ENCODE measurements around the gene KCTD2.

Gene KCTD2

GRCh38 chr17:75110234-75110937 is 63.4 kb downstream of the KCTD2 start:
- CTCF ChIA-PET, result interaction anchor here (0.5 to 2.0 kb wide), 5 partner anchors 21 to 91 kb away, joined by 3 to 6 read pairs (median 4); partner anchors contain the start of gene NT5C
- peak overlapping the region; percentile 81 for H3K27ac ChIP-seq
- no peak for DNase-seq (ENCODE audit: low spot score)
- POLR2A ChIA-PET (ENCODE audit: low non-redundant PET), result interaction anchor here (1.1 kb wide), 1 partner anchor 50 kb away, joined by 4 read pairs; no protein-coding TSS in a partner anchor
- TF ChIP-seq CTCF (conservative IDR thresholded peaks at IDR 0.05; ENCODE audit: low read depth), result no peak

- no peak for TF ChIP-seq CTCF (conservative IDR thresholded peaks at IDR 0.05; ENCODE audit: low read depth)
- ChIA-PET POLR2A (ENCODE audit: low non-redundant PET) (interaction anchor here (0.6 to 0.7 kb wide), 2 partner anchors 84 to 105 kb away, joined by 3 to 4 read pairs; no protein-coding TSS in a partner anchor), CTCF (interaction anchor here (0.5 to 3.1 kb wide), 6 partner anchors 19 to 90 kb away, joined by 3 to 40 read pairs (median 6); partner anchors contain the start of gene NT5C)
- DNase-seq (ENCODE audit: low spot score), result no peak
- peak overlapping the region; percentile 81 for H3K27ac ChIP-seq
These were observed 64.8 kb downstream of the KCTD2 start for GRCh38 chr17:75111777-75112335.

- peak overlapping the region; percentile 83 for H3K27ac ChIP-seq
- ChIA-PET CTCF (interaction anchor here (0.5 to 3.1 kb wide), 30 partner anchors 9 to 327 kb away, joined by 3 to 61 read pairs (median 6); partner anchors contain the start of genes JPT1, NT5C and SLC16A5), POLR2A (ENCODE audit: low non-redundant PET) (interaction anchor here (0.8 to 1.1 kb wide), 4 partner anchors 18 to 90 kb away, joined by 3 to 6 read pairs (median 4); partner anchors contain the start of gene NT5C)
- peak; percentile 75 for DNase-seq (ENCODE audit: low spot score)
- peak; percentile 94 for TF ChIP-seq CTCF (conservative IDR thresholded peaks at IDR 0.05; ENCODE audit: low read depth)
These were observed 67.0 kb downstream of the KCTD2 start for GRCh38 chr17:75113798-75114551.

- ChIA-PET CTCF (interaction anchor here (0.5 to 3.1 kb wide), 26 partner anchors 9 to 327 kb away, joined by 3 to 61 read pairs (median 6); partner anchors contain the start of genes JPT1, NT5C and SLC16A5), POLR2A (ENCODE audit: low non-redundant PET) (interaction anchor here (0.9 to 1.1 kb wide), 3 partner anchors 17 to 87 kb away, joined by 3 to 6 read pairs (median 4); partner anchors contain the start of gene NT5C)
- no peak for DNase-seq (ENCODE audit: low spot score)
- no peak for TF ChIP-seq CTCF (conservative IDR thresholded peaks at IDR 0.05; ENCODE audit: low read depth)
- peak overlapping the region; percentile 83 for H3K27ac ChIP-seq
These were observed 67.7 kb downstream of the KCTD2 start for GRCh38 chr17:75114552-75115314.

Data from RWPE1 (cell line).